ENCODE measurements around the gene BAAT.

BAAT gene

GRCh38 chr9:101398068-101398929 is 13.5 kb upstream of the BAAT start, which contains the start of the genes MRPL50 and ZNF189:
TSS of gene MRPL50 (minus strand) at chr9:101398618. CDS start at chr9:101398592, 26 bp downstream.
TSS of gene ZNF189 (plus strand) at chr9:101398851. CDS start at chr9:101399157, 306 bp downstream.
- DNase-seq: peak; percentile 79

- DNase-seq: no peak
Measured at GRCh38 chr9:101397746-101398067, 12.9 kb upstream of the BAAT start.

GRCh38 chr9:101394687-101395086 is 9.9 kb upstream of the BAAT start:
- DNase-seq: no peak

GRCh38 chr9:101393135-101393534 is 8.3 kb upstream of the BAAT start:
- no peak for DNase-seq

- no peak for DNase-seq
Measured at GRCh38 chr9:101388507-101388993, 3.7 kb upstream of the BAAT start.

- DNase-seq: no peak
Measured at GRCh38 chr9:101387871-101388506, 3.2 kb upstream of the BAAT start.

GRCh38 chr9:101383361-101383760 is 1.4 kb downstream of the BAAT start:
- no peak for DNase-seq

GRCh38 chr9:101381833-101382342 is 2.9 kb downstream of the BAAT start:
- no peak for DNase-seq

GRCh38 chr9:101381118-101381517 is 3.7 kb downstream of the BAAT start:
- DNase-seq: no peak

- DNase-seq: no peak
Measured at GRCh38 chr9:101380295-101380694, 4.5 kb downstream of the BAAT start.

- no peak for DNase-seq
Measured at GRCh38 chr9:101376111-101376848, 8.5 kb downstream of the BAAT start.

GRCh38 chr9:101375546-101375945 is 9.3 kb downstream of the BAAT start:
- DNase-seq: no peak

GRCh38 chr9:101372327-101373118 is 12.3 kb downstream of the BAAT start:
- DNase-seq: no peak

- no peak for DNase-seq
Measured at GRCh38 chr9:101371813-101372212, 13.0 kb downstream of the BAAT start.

- DNase-seq: no peak
Measured at GRCh38 chr9:101369884-101370531, 14.8 kb downstream of the BAAT start.

GRCh38 chr9:101369286-101369685 is 15.5 kb downstream of the BAAT start:
- no peak for DNase-seq

- DNase-seq: no peak
Measured at GRCh38 chr9:101367323-101367722, 17.5 kb downstream of the BAAT start.

GRCh38 chr9:101366038-101366756 is 18.6 kb downstream of the BAAT start:
- DNase-seq: no peak

GRCh38 chr9:101365181-101365580 is 19.6 kb downstream of the BAAT start:
- no peak for DNase-seq

GRCh38 chr9:101362450-101362849 is 22.4 kb downstream of the BAAT start:
- DNase-seq: no peak

GRCh38 chr9:101360647-101361046 is 24.2 kb downstream of the BAAT start:
- no peak for DNase-seq

Data from activated gamma-delta T cell (primary cell).